ENCODE results near the gene MYO1B. TPM values are rescaled to one million over a fixed set of nuclear protein-coding genes. Genes with fewer than 3 reads are reported as not detected.
A peak's percentile ranks its signal among the peaks of the same experiment; 100 is the strongest.

Gene MYO1B
- total RNA-seq, 1 donor from 2014 or later: 16.2 TPM

GRCh38 chr2:191280834-191281756, 35.9 kb downstream of the MYO1B start:
- no peak for DNase-seq
- no peaks in the 10 kb centered on the region for H3K9me3 ChIP-seq (replicated peaks)

DNA sequence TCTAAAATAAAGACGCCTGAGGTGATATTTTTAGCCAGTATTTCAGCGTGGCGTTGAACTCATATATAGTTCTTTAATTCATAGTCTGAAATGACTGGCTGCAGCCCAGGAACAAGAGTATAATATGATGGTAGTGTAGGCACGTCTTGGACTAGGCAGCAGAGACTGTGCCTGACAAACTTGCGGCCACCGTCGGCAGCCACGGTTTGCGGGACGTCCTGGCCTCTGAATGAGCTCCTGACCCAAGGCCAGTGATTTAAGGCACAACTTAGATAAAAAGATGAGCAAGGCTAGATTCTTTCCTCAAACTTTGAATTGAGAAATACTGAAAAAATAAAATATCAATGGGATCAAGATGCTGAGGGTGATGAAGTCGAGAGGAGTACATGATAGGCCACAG, 40.0 kb downstream of the MYO1B start:
- TF ChIP-seq CTCF (IDR thresholded peaks at IDR 0.05; ENCODE audit: borderline replicate concordance): no peak
- no peak for DNase-seq

More at GRCh38 chr2:191280834-191281756, 35.9 kb downstream of the MYO1B start:
- H3K36me3 ChIP-seq: peaks cover 23% of the 10 kb centered on the region
- H3K27me3 ChIP-seq (ENCODE audit: low read depth): no peaks in the 10 kb centered on the region
- no peak for TF ChIP-seq CTCF (IDR thresholded peaks at IDR 0.05; ENCODE audit: borderline replicate concordance)
- intact Hi-C loops (cut with micrococcal nuclease): no loop called here
- no peak overlapping the region for H3K4me3 ChIP-seq
- H3K27ac ChIP-seq (replicated peaks): no peak overlapping the region
- H3K4me1 ChIP-seq: peaks cover 32% of the 10 kb centered on the region

DNA sequence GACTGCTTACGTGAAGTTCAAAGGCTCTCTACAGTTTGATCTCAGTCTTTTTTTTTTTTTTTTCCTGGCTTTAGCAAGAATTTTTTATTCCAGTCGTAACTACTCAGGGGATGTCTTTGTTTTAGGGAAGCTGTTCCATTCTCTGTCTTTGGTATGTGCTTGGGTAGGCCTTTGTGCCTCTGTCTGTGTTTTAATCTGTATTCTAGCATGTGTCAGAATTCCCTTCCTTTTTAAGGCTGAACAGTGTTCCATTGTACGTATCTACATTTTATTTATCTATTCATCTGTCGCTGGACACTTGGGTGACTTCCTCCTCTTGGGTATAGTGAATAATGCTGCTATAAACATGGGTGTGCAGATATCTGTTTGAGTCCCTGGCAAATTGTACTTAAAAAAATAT, 42.6 kb downstream of the MYO1B start:
- TF ChIP-seq CTCF (IDR thresholded peaks at IDR 0.05; ENCODE audit: borderline replicate concordance): no peak
- Histone ChIP-seq H3K36me3 (peaks cover 3% of the 10 kb centered on the region), H3K9me3 (replicated peaks) (no peaks in the 10 kb centered on the region), H3K27ac (replicated peaks) (peak overlapping the region; percentile 35), H3K27me3 (ENCODE audit: low read depth) (no peaks in the 10 kb centered on the region), H3K4me1 (peaks cover 44% of the 10 kb centered on the region), H3K4me3 (no peak overlapping the region)
- intact Hi-C loops (cut with micrococcal nuclease): no loop called here
- no peak for DNase-seq

More for the DNA sequence above, 40.0 kb downstream of the MYO1B start:
- Histone ChIP-seq H3K27ac (replicated peaks) (no peak overlapping the region), H3K4me1 (peaks cover 38% of the 10 kb centered on the region), H3K36me3 (peaks cover 3% of the 10 kb centered on the region), H3K27me3 (ENCODE audit: low read depth) (no peaks in the 10 kb centered on the region), H3K9me3 (replicated peaks) (no peaks in the 10 kb centered on the region), H3K4me3 (no peak overlapping the region)
- intact Hi-C loops (cut with micrococcal nuclease): no loop called here

- intact Hi-C loops (cut with micrococcal nuclease): no loop called here
- H3K36me3 ChIP-seq: no peaks in the 10 kb centered on the region
- no peak overlapping the region for H3K27ac ChIP-seq (replicated peaks)
- no peaks in the 10 kb centered on the region for H3K9me3 ChIP-seq (replicated peaks)
- peaks cover 45% of the 10 kb centered on the region for H3K4me1 ChIP-seq
- TF ChIP-seq CTCF (IDR thresholded peaks at IDR 0.05; ENCODE audit: borderline replicate concordance): no peak
- DNase-seq: no peak
- no peak overlapping the region for H3K4me3 ChIP-seq
- no peaks in the 10 kb centered on the region for H3K27me3 ChIP-seq (ENCODE audit: low read depth)
Observed at GRCh38 chr2:191289049-191289448, 43.8 kb downstream of the MYO1B start.

DNA sequence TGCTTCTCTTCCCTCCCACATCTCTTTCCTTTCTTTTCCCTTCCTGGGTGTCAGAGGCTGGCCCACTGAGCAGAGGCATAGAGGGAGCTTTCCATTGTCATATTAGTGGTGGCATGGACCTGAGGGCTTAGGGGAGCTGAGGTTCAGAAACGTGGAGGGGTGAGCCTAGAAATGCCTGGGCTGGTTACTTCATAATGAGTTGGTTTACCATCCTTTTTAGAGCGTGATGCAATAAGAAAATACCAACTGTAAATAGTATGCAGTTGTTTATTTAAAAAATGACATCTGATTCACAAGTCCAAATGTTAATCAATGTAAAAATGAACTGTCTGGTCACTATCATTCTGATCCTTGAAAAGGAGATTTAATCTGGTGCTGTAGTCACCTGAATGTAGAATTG, 46.3 kb downstream of the MYO1B start:
- Histone ChIP-seq H3K9me3 (replicated peaks) (no peaks in the 10 kb centered on the region), H3K36me3 (no peaks in the 10 kb centered on the region), H3K27ac (replicated peaks) (peak overlapping the region; percentile 17), H3K4me3 (no peak overlapping the region), H3K4me1 (peaks cover 47% of the 10 kb centered on the region), H3K27me3 (ENCODE audit: low read depth) (no peaks in the 10 kb centered on the region)
- no peak for TF ChIP-seq CTCF (IDR thresholded peaks at IDR 0.05; ENCODE audit: borderline replicate concordance)
- no peak for DNase-seq
- intact Hi-C loops (cut with micrococcal nuclease): no loop called here
